Renal cortex interstitium (tissue), 11 donors: ENCODE results near the gene XXYLT1. TPM values are rescaled to one million over a fixed set of nuclear protein-coding genes. Genes with fewer than 3 reads are reported as not detected.
A peak's percentile ranks its signal among the peaks of the same experiment; 100 is the strongest.
"Not testable (repeated sequence)": the region's sequence is repeated elsewhere in the genome, so short reads cannot be mapped to it uniquely, and the experiment has no call there.

Source experiments
- DNase-seq, 11 donors: peaks; one replicate each; pipeline ENCODE4 v3.0.0-alpha.2; 2013; ENCODE audit warnings: low read depth in 9 of 11, low spot score in 4 of 11; ENCODE audit errors: extremely low read depth in 1 of 11
- polyA plus RNA-seq, 3 donors: library from polyadenylated mRNA; unstranded; fragments of 120-200 nt; gene quantifications; one replicate each; pipeline ENCODE4 v1.2.1, GENCODE V29; 2013; ENCODE audit not compliant: insufficient read length in 3 of 3

Gene XXYLT1
- polyA plus RNA-seq, 3 donors, result 27.3 to 35.5 (median 27.8) TPM

DNA sequence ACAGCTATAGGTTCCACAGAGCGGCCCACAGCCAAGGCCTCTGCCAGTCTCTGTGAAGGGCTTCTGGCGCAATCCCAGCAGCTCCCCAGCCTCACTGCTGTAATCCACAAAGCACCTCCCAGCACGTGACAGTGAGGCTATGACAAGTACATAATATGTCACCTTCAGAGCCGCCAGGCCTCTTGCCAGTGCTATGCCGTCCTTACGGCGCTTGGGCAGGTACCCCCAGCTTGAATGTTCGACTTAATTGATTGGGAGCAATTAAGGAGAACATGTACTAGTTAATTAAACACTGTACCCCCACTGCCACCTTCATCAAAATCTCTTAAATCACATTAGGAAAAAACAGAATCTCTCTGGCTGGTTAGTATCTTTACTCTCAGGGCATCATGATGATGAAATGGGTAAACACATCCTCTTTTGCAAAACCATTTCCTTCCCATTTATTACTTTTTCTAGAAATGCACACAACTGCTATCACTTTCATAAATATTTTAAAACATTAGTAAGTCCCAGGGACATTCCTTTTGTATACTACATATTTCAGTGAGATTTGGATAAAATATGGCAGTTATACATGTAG, 169.9 kb downstream of the XXYLT1 start:
- no peak for DNase-seq

DNA sequence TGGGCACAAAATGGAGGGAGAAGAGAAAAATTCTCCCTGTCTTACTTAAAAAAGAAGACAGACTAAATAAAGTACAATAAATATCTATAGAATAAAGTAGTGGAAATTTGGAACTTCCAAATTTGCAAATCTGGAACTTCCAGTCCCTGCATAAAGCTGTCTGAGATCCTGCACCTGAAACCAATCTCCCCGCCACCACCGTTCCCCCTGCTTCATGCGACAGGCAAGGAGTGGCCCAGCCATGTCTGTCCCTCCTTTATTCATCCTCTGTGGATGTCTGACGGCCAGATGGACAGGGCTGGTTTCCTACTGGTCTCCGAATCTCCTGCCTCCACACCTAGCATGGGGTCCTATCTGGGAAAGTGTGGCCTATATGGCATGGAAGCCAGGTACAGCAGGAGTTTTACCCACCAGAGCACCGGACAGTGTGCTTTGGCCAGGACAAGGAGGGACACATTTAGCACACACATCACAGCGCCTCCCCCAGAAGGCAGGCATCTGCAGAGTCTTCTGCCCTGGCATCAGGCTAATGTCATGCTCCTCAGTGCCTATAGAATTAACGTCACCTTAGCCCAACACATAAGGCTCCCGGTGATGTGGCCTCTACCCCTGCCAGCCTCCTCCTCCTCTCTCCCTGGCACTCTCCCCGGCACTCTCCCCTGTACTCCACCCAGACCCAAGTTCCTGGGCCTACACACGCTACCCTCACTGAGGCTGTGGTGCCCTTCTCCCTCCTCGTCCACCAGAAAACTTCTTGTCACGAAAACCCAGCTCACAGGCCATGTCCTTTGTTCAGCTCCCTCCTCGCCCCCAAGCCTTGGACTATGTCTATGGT, 170.8 kb downstream of the XXYLT1 start:
- no peak for DNase-seq

DNA sequence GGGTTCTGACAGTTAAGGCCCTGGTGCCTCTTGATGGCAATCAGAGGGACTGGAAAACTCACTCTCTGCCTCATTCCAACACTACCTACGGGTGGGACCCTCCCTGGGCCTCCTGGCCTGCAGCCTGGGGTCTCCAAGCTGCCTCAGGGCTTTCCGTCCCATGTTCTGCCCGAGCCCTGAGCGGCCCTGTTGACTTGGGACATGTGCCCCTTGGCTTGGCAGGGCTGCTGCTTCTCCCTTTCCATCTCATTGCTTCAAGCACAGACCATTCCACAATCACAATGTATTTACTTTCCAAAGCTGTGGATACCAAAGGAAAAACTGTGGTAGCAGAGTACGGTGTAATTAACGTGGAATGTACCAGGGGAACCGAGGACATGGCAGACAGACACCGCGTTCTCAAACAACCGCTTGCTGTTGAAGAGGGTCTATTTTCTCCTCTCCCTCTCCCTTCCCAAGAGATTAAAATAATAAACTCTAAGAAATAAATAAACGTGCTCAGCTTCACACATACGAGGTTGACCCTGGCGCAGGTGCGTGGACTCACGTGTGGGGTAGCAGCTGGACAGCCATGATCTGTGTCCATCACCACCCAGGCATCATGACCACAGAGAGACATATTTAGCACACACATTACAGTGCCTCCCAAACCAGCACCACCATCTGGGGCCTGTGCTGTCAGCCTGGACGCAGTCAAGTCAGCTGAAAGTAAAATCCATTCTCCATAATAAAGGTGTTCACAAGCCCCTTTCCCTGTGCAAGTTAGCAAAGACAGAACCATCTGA, 172.0 kb downstream of the XXYLT1 start:
- DNase-seq, result no peak

DNA sequence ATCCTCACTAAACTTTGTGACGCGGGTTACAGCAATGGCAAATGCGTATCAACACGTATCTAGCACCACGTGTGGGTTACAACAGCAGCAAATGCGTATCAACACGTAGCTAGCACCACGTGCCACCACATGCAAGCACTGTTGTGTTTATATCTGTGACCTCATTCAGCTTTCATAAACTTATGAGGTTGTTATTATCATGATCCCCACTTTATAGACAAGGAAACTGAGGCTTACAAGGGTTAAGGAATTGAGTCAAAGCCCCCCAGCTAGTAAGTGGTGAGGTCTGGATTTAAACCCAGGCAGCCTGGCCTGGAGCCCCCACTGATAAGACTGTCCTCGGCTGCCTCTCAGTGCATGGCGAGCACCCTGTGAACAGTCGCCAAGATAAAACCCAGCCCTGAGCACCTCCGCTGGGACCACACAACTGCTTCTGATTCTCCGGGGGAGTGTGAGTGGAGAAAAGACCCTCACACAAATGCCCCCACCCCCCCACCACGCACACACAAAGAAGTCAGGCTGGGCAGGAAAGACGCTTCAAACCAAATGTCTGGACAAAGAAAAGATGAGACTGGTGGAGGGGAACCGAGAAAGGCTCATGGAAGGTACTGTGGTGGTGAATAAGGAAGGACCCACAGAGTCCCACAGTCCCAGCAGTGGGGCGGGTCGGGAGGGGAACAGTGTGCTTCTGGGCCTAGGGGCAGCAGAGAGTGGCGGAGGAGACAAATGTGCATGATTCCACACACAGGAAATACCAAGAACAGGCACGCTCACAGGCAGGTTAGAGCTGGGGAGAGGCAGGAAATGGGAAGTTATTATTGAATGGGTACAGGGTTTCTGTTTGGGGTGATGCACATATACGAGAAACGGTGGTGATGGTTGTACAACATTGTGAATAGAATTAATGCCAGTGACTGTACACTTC, 173.4 kb downstream of the XXYLT1 start:
- no peak for DNase-seq

DNA sequence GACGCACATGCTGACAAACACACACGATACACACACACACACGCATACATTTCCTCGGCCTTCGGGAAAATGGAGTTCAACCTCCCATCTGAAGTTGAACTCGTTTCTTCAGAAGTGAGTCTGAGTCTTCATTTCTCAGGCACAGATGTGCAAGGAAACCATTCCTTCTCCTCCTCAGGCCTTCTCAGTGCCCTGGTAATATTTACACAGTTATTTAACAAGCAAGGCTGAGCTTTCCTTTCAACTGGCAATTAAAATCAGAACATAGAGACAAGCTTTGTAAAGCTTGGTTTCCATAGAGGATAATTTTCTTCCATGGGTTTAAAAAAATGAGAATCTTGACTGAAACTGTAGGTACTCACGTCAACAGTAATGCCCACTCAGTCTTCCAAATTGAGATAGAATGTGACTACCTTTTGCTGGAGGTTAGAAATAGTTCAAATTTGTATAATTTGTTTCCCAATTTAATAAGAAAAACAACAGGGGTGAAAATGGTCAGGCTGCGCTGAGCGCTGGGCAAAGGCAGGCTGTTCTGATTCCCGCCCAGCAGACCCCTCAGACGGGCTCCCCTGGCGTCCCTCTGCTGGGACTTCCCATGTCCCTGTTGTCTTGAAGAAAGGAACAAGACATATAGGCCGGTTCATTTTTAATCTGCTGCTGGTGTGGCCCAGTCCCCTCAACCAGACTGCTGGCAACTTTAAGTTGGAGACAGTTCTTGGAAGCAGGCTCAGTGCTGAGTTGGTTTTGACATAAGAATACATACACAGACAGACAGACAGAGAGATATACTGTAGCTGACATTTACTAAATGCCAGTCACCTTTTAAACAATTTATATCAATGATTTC, 174.3 kb downstream of the XXYLT1 start:
- DNase-seq, result no peak

DNA sequence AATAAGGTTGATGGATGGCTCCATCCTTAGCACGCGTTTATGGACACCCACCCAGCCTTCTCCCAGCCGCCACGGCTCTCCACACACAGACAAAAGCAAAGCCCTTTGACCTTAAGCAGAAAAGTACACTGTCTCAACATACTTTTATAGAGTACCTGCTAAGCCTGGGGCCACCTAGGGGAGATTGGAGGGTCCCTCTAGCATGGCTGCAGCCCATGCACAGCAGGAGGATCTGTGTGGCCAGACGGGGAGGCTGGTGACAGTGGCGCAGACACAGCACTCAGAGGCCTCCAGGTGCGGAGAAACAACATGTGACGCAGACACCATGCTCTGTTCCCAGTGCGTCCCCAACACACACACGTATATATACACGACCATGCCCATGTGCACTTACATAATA, 174.9 kb downstream of the XXYLT1 start:
- DNase-seq, result no peak

DNA sequence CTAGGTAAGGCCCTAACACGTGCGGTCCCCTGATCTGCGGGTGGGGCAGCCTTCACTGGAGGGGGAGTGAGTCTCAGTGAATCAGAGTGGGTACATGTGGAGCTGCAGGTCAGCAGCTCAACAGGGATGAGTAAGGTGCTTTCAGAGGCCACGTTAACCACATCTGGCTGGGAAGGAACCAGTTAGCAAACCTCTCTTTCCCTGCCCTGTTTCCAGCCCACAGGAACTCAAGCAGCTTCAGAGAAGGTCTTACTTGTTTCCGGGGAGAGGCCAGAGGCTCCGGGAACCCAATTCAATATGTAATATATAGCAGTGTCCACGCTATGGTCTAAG, 175.3 kb downstream of the XXYLT1 start:
- DNase-seq, result no peak

DNA sequence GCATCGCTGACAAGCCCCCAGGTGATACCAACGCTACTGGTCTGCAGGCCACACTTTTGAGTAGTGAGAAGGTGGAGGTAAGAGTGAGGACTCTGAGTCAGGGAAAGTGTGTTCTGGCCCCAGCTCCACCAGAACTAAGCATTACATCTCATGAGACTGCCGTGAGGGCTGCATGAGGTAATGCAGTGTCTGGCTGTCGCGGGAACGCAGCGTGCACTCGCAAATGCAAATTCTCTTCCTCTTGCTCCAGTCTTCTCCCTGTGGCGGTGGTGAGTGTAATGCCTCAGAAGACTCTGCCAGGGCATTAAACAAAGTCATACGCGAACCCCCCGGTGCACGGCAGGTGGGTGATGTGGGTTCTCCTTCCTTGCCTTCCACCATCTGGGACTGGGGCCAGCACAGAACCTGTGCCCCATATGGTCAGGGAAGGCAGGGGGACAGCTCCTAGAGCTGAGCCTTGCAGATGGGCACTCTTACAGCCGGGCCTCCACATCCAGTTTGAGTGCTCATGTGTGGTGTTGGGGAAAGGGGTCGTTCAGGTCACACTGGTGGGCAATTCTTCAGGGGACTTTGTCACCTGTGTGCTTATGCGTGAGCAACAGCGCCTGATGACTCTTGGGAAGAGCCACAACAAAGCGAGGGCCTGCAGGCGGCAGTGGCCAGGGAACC, 175.8 kb downstream of the XXYLT1 start:
- DNase-seq, result no peak

DNA sequence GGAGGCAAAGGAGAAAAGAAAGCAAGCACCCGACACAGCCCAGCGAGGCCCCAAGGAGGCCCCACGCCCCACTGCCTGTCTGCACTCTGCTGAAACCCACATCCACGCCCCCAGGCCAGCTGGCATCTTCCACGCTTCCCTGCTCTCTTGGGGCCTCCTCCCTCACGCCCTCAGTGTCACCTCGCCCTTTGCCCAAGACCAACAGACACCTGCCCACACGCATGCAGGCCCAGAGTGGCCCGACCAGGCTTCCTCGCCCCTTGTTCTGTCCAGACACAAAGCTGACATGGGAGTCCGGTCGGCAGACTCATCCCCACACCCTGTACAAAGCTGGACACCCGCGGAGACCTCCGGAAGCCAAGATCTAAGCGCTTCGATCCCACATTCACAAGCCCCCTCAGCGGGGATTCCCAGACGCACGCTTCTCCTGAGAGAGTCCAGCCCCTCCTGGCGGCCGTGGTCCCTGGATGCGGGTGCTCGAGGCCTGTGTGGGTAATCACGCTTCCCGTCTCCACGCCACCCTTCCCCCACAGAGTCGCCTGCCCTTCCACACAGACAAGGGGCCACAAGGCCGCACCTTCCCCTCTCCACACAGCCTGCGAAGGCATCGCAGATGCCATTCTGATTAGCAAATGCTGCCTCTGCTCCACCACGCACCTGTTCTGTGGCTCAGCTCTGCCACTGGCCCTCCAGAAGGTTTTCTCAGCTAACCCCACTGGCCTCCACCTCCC, 176.6 kb downstream of the XXYLT1 start:
- peak in 1 of 11 donors; percentile 39 for DNase-seq

DNA sequence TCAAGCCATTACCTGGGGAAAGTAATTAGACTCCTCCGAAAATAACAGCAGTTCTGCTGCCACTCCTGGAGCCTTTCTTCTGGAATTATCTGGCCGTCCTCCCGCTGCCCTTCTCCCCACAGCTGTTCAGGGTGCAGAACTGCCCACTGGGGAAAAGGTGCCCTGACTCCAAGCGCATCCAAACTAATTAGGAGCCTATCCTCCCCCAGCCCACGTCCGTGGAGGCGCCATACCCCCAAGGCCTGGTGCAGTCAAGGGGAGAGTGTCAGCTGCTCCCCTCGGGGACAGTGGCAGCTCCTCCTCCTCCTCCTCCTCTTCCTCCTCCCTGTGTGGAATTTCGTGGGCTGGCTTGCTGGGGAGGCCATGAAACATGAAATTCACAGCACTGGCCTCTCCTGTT, 177.2 kb downstream of the XXYLT1 start:
- no peak for DNase-seq

DNA sequence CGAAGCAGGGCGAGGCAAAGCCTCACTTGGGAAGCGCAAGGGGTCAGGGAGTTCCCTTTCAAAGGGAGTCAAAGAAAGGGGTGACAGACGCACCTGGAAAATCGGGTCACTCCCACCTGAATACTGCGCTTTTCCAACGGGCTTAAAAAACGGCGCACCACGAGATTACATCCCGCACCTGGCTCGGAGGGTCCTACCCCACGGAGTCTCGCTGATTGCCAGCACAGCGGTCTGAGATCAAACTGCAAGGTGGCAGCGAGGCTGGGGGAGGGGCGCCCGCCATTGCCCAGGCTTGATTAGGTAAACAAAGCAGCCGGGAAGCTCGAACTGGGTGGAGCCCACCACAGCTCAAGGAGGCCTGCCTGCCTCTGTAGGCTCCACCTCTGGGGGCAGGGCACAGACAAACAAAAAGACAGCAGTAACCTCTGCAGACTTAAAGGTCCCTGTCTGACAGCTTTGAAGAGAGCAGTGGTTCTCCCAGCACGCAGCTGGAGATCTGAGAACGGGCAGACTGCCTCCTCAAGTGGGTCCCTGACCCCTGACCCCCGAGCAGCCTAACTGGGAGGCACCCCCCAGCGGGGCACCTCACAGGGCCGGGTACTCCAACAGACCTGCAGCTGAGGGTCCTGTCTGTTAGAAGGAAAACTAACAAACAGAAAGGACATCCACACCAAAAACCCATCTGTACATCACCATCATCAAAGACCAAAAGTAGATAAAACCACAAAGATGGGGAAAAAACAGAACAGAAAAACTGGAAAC, 182.9 kb downstream of the XXYLT1 start:
- DNase-seq, result not testable (repeated sequence)

DNA sequence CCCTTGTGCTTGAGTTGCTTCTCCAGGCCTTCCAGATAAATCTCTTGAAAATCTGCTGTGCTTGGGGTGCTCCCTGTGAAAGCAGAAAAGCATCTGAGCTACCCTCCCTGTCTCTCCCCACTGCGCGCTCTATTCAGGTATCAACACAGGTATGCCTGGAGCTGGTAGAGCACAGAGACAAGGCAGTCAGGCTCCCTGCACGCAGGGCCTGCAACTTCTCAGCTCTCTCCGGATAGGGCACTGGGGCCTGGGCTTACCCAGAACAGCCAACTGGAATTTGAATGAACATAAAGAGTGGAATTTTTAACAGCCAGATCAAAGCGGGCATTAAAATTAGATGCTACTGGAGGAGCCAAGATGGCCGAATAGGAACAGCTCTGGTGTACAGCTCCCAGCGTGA, 183.6 kb downstream of the XXYLT1 start:
- no peak for DNase-seq

DNA sequence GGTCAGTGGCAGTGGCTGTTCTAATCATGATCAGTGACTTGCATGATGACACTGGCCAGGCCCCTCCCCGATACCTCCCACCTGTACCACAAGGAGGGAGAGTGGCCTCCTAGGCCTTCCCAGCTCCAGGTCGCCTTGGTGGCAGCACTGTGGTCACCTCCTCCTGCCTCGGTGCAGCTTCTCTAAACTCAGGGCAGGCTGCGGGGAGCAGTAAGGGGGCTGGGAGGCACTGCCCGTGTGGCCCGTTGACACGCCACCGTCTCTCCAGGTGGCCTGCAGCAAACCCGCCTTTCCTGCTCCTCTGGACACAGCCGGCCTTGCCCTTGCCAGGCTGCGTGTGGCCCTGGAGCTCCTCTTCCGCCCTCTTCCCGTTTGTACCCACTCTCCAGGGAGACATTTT, 184.1 kb downstream of the XXYLT1 start:
- DNase-seq, result no peak

DNA sequence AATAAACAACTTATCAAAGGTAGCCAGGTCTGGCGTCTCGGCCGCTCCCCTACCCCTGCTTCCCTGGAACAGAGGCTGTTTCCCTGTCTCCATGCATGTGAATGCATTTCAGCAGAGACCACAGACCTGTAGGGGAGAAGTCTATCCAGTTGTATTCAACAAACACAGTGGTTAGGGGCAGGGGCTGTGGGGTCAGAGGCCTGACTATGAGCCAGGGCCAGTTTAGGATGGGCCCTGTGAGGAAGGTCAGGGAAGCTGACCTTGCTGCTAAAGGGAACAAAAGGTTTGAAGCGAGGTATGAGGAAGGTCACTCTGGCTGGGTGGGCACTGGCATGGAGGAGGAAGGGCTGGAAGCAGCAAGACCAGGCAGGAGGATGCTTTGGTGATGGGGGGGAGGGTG, 184.6 kb downstream of the XXYLT1 start:
- DNase-seq, result no peak

DNA sequence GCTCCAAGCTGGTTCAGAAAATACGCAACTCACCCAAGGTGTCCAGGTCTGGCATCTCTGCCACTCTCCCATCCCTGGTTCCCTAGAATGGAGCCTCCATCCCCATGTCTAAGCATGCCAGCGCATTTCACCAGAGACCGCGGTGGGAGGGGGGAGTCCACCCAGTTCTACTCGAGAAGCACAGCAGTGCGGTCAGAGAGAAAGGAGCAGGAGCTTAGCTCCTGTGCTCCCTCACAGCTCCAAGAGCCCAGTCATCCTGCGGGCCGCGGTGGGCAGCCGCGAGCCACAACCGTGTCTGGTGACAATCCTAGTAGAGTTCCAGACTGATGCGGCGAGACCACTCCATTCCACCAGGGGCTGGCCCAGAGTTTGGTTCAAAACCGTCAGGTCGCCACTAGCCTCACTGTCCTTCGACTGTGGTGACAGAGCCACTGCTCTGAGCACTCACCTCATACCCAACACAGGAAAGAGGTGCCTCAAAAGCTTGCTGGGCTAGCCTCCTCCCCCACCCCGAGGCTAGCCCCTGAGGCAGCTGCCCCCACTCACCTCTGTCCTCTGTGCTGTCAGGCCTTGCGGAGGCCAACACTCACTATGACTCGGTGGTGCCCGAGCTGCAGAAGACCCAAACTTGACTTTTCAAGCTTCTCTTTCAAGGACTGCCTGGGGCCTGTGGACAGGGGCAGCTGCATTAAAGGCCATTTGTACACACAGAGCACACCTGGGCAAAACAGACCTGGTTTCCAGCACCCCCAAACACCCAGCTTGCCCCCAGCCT, 185.4 kb downstream of the XXYLT1 start:
- DNase-seq, result no peak

DNA sequence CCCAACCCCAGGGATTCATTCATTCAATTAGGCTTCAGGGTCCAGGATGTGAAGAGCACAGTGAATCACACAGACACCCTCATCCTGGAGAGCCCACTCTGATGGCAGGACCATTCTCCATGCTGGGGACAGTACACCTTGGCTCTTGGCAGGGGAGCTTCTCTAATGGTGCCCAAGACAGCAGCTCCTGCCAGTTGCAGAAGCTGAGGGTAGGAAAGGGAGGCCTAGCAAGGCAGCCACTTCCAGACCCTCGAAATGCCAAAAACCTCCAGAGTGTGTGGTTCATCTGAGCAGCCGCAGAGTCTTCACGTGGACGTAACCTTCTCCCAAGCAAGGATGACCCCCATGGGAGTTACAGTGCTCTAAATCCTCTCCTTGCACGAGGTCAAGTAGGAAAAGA, 186.2 kb downstream of the XXYLT1 start:
- DNase-seq, result no peak
